GM23248 (cell line): ENCODE measurements around the gene ISG15. TPM values are rescaled to one million over a fixed set of nuclear protein-coding genes. Genes with fewer than 3 reads are reported as not detected.

ENCODE experiments used
- DNase-seq: peaks from one replicate; pipeline ENCODE4 v3.0.0-alpha.2; 2015
- H2AFZ ChIP-seq: fragments of 200-600 bp; sonication (generic); 2 replicates; pipeline ENCODE4 v1.6.1; 2016; ENCODE audit warnings: antibody characterized with exemption
- H3F3A ChIP-seq: fragments of 200-600 bp; sonication (generic); 2 replicates; pipeline ENCODE4 v1.6.1; 2016; ENCODE audit warnings: mild to moderate bottlenecking, antibody characterized with exemption, mixed run types; ENCODE audit not compliant: insufficient read depth
- H3K27ac ChIP-seq: fragments of 200-600 bp; sonication (generic); 2 replicates; pipeline ENCODE4 v1.5.1; 2016; ENCODE audit warnings: mild to moderate bottlenecking
- H3K27me3 ChIP-seq: fragments of 200-600 bp; sonication (generic); replicated peaks from 2 replicates; pipeline ENCODE4 v1.6.1; 2016; ENCODE audit warnings: mild to moderate bottlenecking; ENCODE audit not compliant: insufficient read depth
- H3K36me3 ChIP-seq: fragments of 200-600 bp; sonication (generic); 2 replicates; pipeline ENCODE4 v1.6.1; 2016; ENCODE audit warnings: low read depth, mild to moderate bottlenecking
- H3K4me1 ChIP-seq: fragments of 200-600 bp; sonication (generic); 2 replicates; pipeline ENCODE4 v1.6.1; 2016; ENCODE audit warnings: mild to moderate bottlenecking; ENCODE audit not compliant: insufficient read depth
- H3K4me2 ChIP-seq: fragments of 200-600 bp; sonication (generic); one replicate; pipeline ENCODE4 v1.6.1; 2016; ENCODE audit warnings: mild to moderate bottlenecking; ENCODE audit not compliant: unreplicated experiment
- H3K4me3 ChIP-seq: fragments of 200-600 bp; sonication (generic); 2 replicates; pipeline ENCODE4 v1.5.1; 2016; ENCODE audit warnings: mild to moderate bottlenecking
- H3K79me2 ChIP-seq: fragments of 200-600 bp; sonication (generic); 2 replicates; pipeline ENCODE4 v1.6.1; 2016; ENCODE audit warnings: mild to moderate bottlenecking; ENCODE audit not compliant: insufficient read depth
- H3K9ac ChIP-seq: fragments of 200-600 bp; sonication (generic); 2 replicates; pipeline ENCODE4 v1.6.1; 2016; ENCODE audit warnings: mild to moderate bottlenecking
- H3K9me2 ChIP-seq: fragments of 200-600 bp; sonication (generic); 2 replicates; pipeline ENCODE4 v1.6.1; 2016; ENCODE audit warnings: mixed run types, mild to moderate bottlenecking, moderate library complexity; ENCODE audit not compliant: insufficient read depth
- H3K9me3 ChIP-seq: fragments of 200-600 bp; sonication (generic); one replicate; pipeline ENCODE4 v1.6.1; 2017; ENCODE audit warnings: low read depth
- H4K20me1 ChIP-seq: fragments of 200-600 bp; sonication (generic); 2 replicates; pipeline ENCODE4 v1.6.0; 2016; ENCODE audit not compliant: insufficient read depth
- EZH2 ChIP-seq: fragments of 200-600 bp; sonication (generic); IDR thresholded peaks from 2 replicates; pipeline ENCODE4 v1.6.1; 2018; ENCODE audit warnings: antibody characterized with exemption, mild to moderate bottlenecking; ENCODE audit not compliant: insufficient read depth, poor library complexity, severe bottlenecking
- EZH2phosphoT487 ChIP-seq: fragments of 200-600 bp; sonication (generic); IDR thresholded peaks from 2 replicates; pipeline ENCODE4 v1.6.1; 2018; ENCODE audit warnings: antibody characterized with exemption, moderate library complexity, mild to moderate bottlenecking, low read depth; ENCODE audit not compliant: insufficient read depth
- WGBS, 2 experiments: methylation state at CpG; one replicate each; pipeline ENCODE4 v1.1.6; 2015 to 2017; ENCODE audit warnings: low lambda C conversion rate in 2 of 2, low coverage in 1 of 2; ENCODE audit errors: missing lambda C conversion rate in 2 of 2; 5-methylcytosine and 5-hydroxymethylcytosine counted together
- in situ Hi-C: fragments of 300-500 bp; cut with MboI; formaldehyde crosslinking; loops from 2 replicates; pipeline ENCODE4 v1.15.0; 2020
- polyA plus RNA-seq: library from polyadenylated mRNA; unstranded; fragments of >200 nt; fragmentation: Nextera tagmentation; extraction: Ambion mirVana; gene quantifications from 2 replicates; pipeline ENCODE4 v1.2.1, GENCODE V29; 2016
- total RNA-seq: library from RNA; depleted of rRNA; stranded (reverse); fragments of >200 nt; shearing (Covaris generic); gene quantifications from 2 replicates; pipeline ENCODE4 v1.2.3, GENCODE V29; 2014

Gene ISG15
- total and polyA plus RNA-seq, 2 experiments from 2014 or later: 41.2 to 77.0 TPM

- no peak overlapping the region for H3K4me3 ChIP-seq
- no peaks in the 10 kb centered on the region for H3K36me3 ChIP-seq
- no peak overlapping the region for H3K9ac ChIP-seq
- no peak overlapping the region for H2AFZ ChIP-seq
- TF ChIP-seq EZH2phosphoT487 (no peak), EZH2 (no peak)
- no peaks in the 10 kb centered on the region for H3K9me3 ChIP-seq
- in situ Hi-C loops: no loop called here
- H3K27me3 ChIP-seq: peaks cover 8% of the 10 kb centered on the region
- H3F3A ChIP-seq: no peaks in the 10 kb centered on the region
- DNase-seq: peak; percentile 39
- no peak overlapping the region for H3K27ac ChIP-seq
- H3K79me2 ChIP-seq: no peaks in the 10 kb centered on the region
- no peak overlapping the region for H3K4me2 ChIP-seq
- no peaks in the 10 kb centered on the region for H3K9me2 ChIP-seq
- H4K20me1 ChIP-seq: no peaks in the 10 kb centered on the region
- no peaks in the 10 kb centered on the region for H3K4me1 ChIP-seq
- WGBS, 2 experiments: 19% methylated on average over 23 to 29 of the region's 30 CpGs
These were observed 21.1 kb downstream of the ISG15 start for GRCh38 chr1:1034439-1034781.

- no peak for DNase-seq
- Histone ChIP-seq H3K4me1 (no peaks in the 10 kb centered on the region), H4K20me1 (no peaks in the 10 kb centered on the region), H3K9me2 (no peaks in the 10 kb centered on the region), H3K9me3 (no peaks in the 10 kb centered on the region), H3K27me3 (peaks cover 8% of the 10 kb centered on the region), H3K27ac (no peak overlapping the region), H3K4me2 (no peak overlapping the region), H3K9ac (no peak overlapping the region), H3K4me3 (no peak overlapping the region), H3K36me3 (no peaks in the 10 kb centered on the region), H3K79me2 (no peaks in the 10 kb centered on the region), H3F3A (no peaks in the 10 kb centered on the region), H2AFZ (no peak overlapping the region)
- in situ Hi-C loops: no loop called here
- WGBS, 2 experiments: 88 to 90% methylated on average over 16 to 19 of the region's 19 CpGs
- TF ChIP-seq EZH2 (no peak), EZH2phosphoT487 (no peak)
These were observed 22.1 kb downstream of the ISG15 start for GRCh38 chr1:1035291-1035943.

- H3K4me3 ChIP-seq: no peak overlapping the region
- peaks cover 8% of the 10 kb centered on the region for H3K27me3 ChIP-seq
- no peak overlapping the region for H3K27ac ChIP-seq
- H3K9me2 ChIP-seq: no peaks in the 10 kb centered on the region
- in situ Hi-C loops: no loop called here
- TF ChIP-seq EZH2 (no peak), EZH2phosphoT487 (no peak)
- WGBS, 2 experiments: 86 to 89% methylated on average over 30 of the region's 30 CpGs
- no peaks in the 10 kb centered on the region for H4K20me1 ChIP-seq
- no peaks in the 10 kb centered on the region for H3K4me1 ChIP-seq
- H3K4me2 ChIP-seq: no peak overlapping the region
- no peak overlapping the region for H3K9ac ChIP-seq
- H3K9me3 ChIP-seq: no peaks in the 10 kb centered on the region
- DNase-seq: no peak
- H3K79me2 ChIP-seq: no peaks in the 10 kb centered on the region
- no peaks in the 10 kb centered on the region for H3F3A ChIP-seq
- H2AFZ ChIP-seq: no peak overlapping the region
- no peaks in the 10 kb centered on the region for H3K36me3 ChIP-seq
These were observed 24.4 kb downstream of the ISG15 start for GRCh38 chr1:1037366-1038327.

GRCh38 chr1:1038694-1039093 is 25.4 kb downstream of the ISG15 start:
- no peaks in the 10 kb centered on the region for H3K9me3 ChIP-seq
- H3K79me2 ChIP-seq: no peaks in the 10 kb centered on the region
- no peaks in the 10 kb centered on the region for H3K9me2 ChIP-seq
- H3K36me3 ChIP-seq: no peaks in the 10 kb centered on the region
- H3F3A ChIP-seq: no peaks in the 10 kb centered on the region
- no peaks in the 10 kb centered on the region for H4K20me1 ChIP-seq
- no peaks in the 10 kb centered on the region for H3K4me1 ChIP-seq
- TF ChIP-seq EZH2phosphoT487 (no peak), EZH2 (no peak)
- no peak overlapping the region for H3K27ac ChIP-seq
- DNase-seq: no peak
- H3K4me2 ChIP-seq: no peak overlapping the region
- no peak overlapping the region for H3K9ac ChIP-seq
- no peak overlapping the region for H3K4me3 ChIP-seq
- in situ Hi-C loops: no loop called here
- peaks cover 8% of the 10 kb centered on the region for H3K27me3 ChIP-seq
- no peak overlapping the region for H2AFZ ChIP-seq
- WGBS, 2 experiments: 91 to 94% methylated on average over 6 of the region's 6 CpGs
